ENCODE measurements around the gene CDCA5. TPM values are rescaled to one million over a fixed set of nuclear protein-coding genes. Genes with fewer than 3 reads are reported as not detected.

CDCA5 gene
- total and polyA plus RNA-seq, 2 donors (not counting 1 experiment from before 2014, with no cell fraction given): 3.0 to 4.6 TPM

GRCh38 chr11:65089621-65090020 is 5.8 kb upstream of the CDCA5 start:
- Histone ChIP-seq H3K79me2 (ENCODE audit: control insufficient read depth, insufficient read depth, low read length) (peaks cover 11% of the 10 kb centered on the region), H3K4me2 (ENCODE audit: extremely low read depth, insufficient read depth, low read length) (no peak overlapping the region), H3K27me3 (ENCODE audit: control insufficient read depth, insufficient read depth, low read length) (no peaks in the 10 kb centered on the region), H3K9me3 (ENCODE audit: control insufficient read depth, insufficient read depth, low read depth, low read length) (no peaks in the 10 kb centered on the region), H3K9ac (ENCODE audit: insufficient read depth, low read length) (no peak overlapping the region), H3K27ac (ENCODE audit: insufficient read depth, low read length) (no peak overlapping the region), H3K4me1 (ENCODE audit: control insufficient read depth, extremely low read depth, insufficient read depth, low read length) (peaks cover 4% of the 10 kb centered on the region), H4K20me1 (ENCODE audit: control insufficient read depth, extremely low read depth, insufficient read depth, low read length) (no peaks in the 10 kb centered on the region), H3K36me3 (ENCODE audit: control insufficient read depth, insufficient read depth, low read length) (peaks cover 21% of the 10 kb centered on the region), H2AFZ (ENCODE audit: low read length) (no peak overlapping the region), H3K4me3 (replicated peaks in 1 of 4; ENCODE audit: control extremely low read depth in 1 of 4, insufficient read depth in 1 of 4, low read depth in 3 of 4, low read length in 4 of 4) (no peak overlapping the region)
- TF ChIP-seq EZH2 (IDR thresholded peaks at IDR 0.05; ENCODE audit: low read length, missing control alignments): no peak
- no peak for TF ChIP-seq CTCF (conservative IDR thresholded peaks at IDR 0.05 in 1 of 2, IDR thresholded peaks at IDR 0.05 in 1 of 2; ENCODE audit: low read depth in 1 of 2, low read length in 2 of 2)
- no peak for DNase-seq (ENCODE audit: low read depth in 2 of 2)

GRCh38 chr11:65087827-65088226 is 4.0 kb upstream of the CDCA5 start:
- no peak for DNase-seq (ENCODE audit: low read depth in 2 of 2)
- Histone ChIP-seq H3K9ac (ENCODE audit: insufficient read depth, low read length) (no peak overlapping the region), H3K4me2 (ENCODE audit: extremely low read depth, insufficient read depth, low read length) (no peak overlapping the region), H3K4me3 (replicated peaks in 1 of 4; ENCODE audit: control extremely low read depth in 1 of 4, insufficient read depth in 1 of 4, low read depth in 3 of 4, low read length in 4 of 4) (no peak overlapping the region), H3K27ac (ENCODE audit: insufficient read depth, low read length) (no peak overlapping the region), H4K20me1 (ENCODE audit: control insufficient read depth, extremely low read depth, insufficient read depth, low read length) (no peaks in the 10 kb centered on the region), H3K79me2 (ENCODE audit: control insufficient read depth, insufficient read depth, low read length) (peaks cover 23% of the 10 kb centered on the region), H3K9me3 (ENCODE audit: control insufficient read depth, insufficient read depth, low read depth, low read length) (no peaks in the 10 kb centered on the region), H3K4me1 (ENCODE audit: control insufficient read depth, extremely low read depth, insufficient read depth, low read length) (peaks cover 8% of the 10 kb centered on the region), H3K27me3 (ENCODE audit: control insufficient read depth, insufficient read depth, low read length) (no peaks in the 10 kb centered on the region), H2AFZ (ENCODE audit: low read length) (no peak overlapping the region), H3K36me3 (ENCODE audit: control insufficient read depth, insufficient read depth, low read length) (peaks cover 21% of the 10 kb centered on the region)
- TF ChIP-seq EZH2 (IDR thresholded peaks at IDR 0.05; ENCODE audit: low read length, missing control alignments): no peak
- no peak for TF ChIP-seq CTCF (conservative IDR thresholded peaks at IDR 0.05 in 1 of 2, IDR thresholded peaks at IDR 0.05 in 1 of 2; ENCODE audit: low read depth in 1 of 2, low read length in 2 of 2)

- Histone ChIP-seq H3K9me3 (ENCODE audit: control insufficient read depth, insufficient read depth, low read depth, low read length) (no peaks in the 10 kb centered on the region), H3K27me3 (ENCODE audit: control insufficient read depth, insufficient read depth, low read length) (no peaks in the 10 kb centered on the region), H3K4me3 (replicated peaks in 1 of 4; ENCODE audit: control extremely low read depth in 1 of 4, insufficient read depth in 1 of 4, low read depth in 3 of 4, low read length in 4 of 4) (no peak overlapping the region), H3K36me3 (ENCODE audit: control insufficient read depth, insufficient read depth, low read length) (peaks cover 21% of the 10 kb centered on the region), H4K20me1 (ENCODE audit: control insufficient read depth, extremely low read depth, insufficient read depth, low read length) (no peaks in the 10 kb centered on the region), H3K79me2 (ENCODE audit: control insufficient read depth, insufficient read depth, low read length) (peaks cover 27% of the 10 kb centered on the region), H3K4me1 (ENCODE audit: control insufficient read depth, extremely low read depth, insufficient read depth, low read length) (peaks cover 11% of the 10 kb centered on the region), H3K27ac (ENCODE audit: insufficient read depth, low read length) (no peak overlapping the region), H3K9ac (ENCODE audit: insufficient read depth, low read length) (no peak overlapping the region), H3K4me2 (ENCODE audit: extremely low read depth, insufficient read depth, low read length) (no peak overlapping the region), H2AFZ (ENCODE audit: low read length) (no peak overlapping the region)
- TF ChIP-seq CTCF (conservative IDR thresholded peaks at IDR 0.05 in 1 of 2, IDR thresholded peaks at IDR 0.05 in 1 of 2; ENCODE audit: low read depth in 1 of 2, low read length in 2 of 2) (no peak), EZH2 (IDR thresholded peaks at IDR 0.05; ENCODE audit: low read length, missing control alignments) (no peak)
- DNase-seq (ENCODE audit: low read depth in 2 of 2): no peak
Measured at GRCh38 chr11:65087216-65087615, 3.4 kb upstream of the CDCA5 start.

Data from fibroblast of lung (primary cell).